C4-2B (cell line): ENCODE data around the gene TMEM151A.

Experiments
- H3K27ac ChIP-seq: fragments of 450-650 bp; 2 replicates; pipeline ENCODE4 v1.5.1; 2017
- ZFX ChIP-seq: fragments of 450-650 bp; IDR thresholded peaks from 2 replicates; pipeline ENCODE4 v1.6.1; 2017
- TF ChIP-seq, protein P1 (sequence below): fragments of 450-650 bp; conservative IDR thresholded peaks from 2 replicates; pipeline ENCODE4 v1.5.1; 2017; ENCODE audit warnings: mild to moderate bottlenecking

TMEM151A gene

GRCh38 chr11:66258473-66258893 is 33.2 kb upstream of the TMEM151A start:
- peak overlapping the region; percentile 79 for H3K27ac ChIP-seq
- no peak for TF ChIP-seq ZFX
- TF ChIP-seq, protein P1, sequence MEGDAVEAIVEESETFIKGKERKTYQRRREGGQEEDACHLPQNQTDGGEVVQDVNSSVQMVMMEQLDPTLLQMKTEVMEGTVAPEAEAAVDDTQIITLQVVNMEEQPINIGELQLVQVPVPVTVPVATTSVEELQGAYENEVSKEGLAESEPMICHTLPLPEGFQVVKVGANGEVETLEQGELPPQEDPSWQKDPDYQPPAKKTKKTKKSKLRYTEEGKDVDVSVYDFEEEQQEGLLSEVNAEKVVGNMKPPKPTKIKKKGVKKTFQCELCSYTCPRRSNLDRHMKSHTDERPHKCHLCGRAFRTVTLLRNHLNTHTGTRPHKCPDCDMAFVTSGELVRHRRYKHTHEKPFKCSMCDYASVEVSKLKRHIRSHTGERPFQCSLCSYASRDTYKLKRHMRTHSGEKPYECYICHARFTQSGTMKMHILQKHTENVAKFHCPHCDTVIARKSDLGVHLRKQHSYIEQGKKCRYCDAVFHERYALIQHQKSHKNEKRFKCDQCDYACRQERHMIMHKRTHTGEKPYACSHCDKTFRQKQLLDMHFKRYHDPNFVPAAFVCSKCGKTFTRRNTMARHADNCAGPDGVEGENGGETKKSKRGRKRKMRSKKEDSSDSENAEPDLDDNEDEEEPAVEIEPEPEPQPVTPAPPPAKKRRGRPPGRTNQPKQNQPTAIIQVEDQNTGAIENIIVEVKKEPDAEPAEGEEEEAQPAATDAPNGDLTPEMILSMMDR: peak; percentile 83

DNA sequence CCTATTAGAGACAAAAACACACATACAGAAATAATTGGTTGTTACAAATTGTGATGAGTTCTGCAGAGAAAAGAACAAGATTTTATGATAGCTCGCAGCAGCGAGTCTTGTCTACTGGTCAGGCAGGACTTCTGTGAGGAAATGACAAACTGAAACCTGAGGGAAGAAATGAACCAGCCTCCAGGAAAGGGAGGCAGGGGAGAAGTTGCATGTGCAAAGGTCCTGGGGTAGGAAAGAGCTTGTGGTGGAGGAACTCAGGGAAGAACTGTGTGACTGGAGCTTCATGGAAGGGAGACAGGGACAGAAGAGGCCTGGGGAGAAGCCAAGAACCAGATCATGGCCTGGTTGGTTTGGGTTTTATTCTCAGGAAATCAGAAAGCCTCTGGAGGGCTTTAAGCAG is 32.5 kb upstream of the TMEM151A start:
- no peak for TF ChIP-seq ZFX
- TF ChIP-seq, protein P1: no peak
- no peak overlapping the region for H3K27ac ChIP-seq

DNA sequence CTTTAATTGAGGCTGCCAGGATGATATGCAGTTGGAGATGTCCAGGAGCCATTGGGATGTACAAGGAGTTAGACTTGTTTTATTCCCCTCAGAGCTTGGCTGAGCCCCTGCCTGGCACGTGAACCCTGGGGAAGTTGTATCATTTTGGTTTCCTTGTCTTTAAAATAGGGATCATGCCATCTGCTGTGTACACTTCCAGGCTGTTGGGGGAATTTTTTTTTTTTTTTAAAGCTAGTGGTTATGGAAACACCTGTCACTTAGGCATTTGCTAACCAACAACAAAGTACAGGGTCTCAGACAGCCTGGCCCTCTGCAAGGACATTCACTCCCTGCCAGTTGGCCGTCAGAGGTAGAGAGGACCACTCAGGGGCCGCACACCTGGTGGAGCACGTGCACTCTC is 31.7 kb upstream of the TMEM151A start:
- no peak for TF ChIP-seq ZFX
- TF ChIP-seq, protein P1: no peak
- H3K27ac ChIP-seq: no peak overlapping the region

GRCh38 chr11:66261578-66261977 is 30.1 kb upstream of the TMEM151A start:
- TF ChIP-seq, protein P1: no peak
- TF ChIP-seq ZFX: no peak
- no peak overlapping the region for H3K27ac ChIP-seq

DNA sequence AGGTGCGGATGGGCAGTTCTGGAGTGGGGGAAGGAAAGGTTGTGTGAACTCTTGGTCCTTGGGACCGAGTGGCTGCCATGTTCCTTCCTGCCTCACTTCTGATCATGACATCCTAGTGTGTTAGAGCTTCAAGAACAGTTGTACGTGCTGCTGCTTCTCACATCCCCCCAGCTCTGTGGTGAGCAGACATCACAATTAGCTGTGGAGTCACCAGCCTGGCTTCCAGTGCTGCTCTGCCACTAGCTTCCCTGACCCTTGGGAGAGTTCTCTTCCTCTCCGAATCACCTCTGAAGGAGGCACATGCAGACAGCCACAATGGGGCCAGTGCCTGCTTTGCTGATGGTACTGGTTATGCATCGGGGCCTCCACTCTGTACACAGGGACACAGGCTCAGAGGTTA is 29.5 kb upstream of the TMEM151A start:
- TF ChIP-seq ZFX: no peak
- TF ChIP-seq, protein P1: no peak
- no peak overlapping the region for H3K27ac ChIP-seq

DNA sequence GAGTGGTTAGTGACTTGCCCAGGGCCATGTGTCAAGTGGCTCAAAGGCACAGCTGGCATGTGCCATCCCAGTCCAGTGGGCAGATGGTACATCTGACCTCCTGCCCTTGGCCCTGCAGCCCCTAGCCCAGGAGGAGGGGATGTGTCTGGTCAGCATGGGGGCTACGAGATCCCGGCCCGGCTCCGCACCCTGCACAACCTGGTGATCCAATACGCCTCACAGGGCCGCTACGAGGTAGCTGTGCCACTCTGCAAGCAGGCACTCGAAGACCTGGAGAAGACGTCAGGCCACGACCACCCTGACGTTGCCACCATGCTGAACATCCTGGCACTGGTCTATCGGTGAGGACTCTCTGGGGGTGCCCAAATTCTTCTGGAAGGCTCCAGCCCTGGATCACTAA is 29.0 kb upstream of the TMEM151A start:
- H3K27ac ChIP-seq: no peak overlapping the region
- no peak for TF ChIP-seq ZFX
- TF ChIP-seq, protein P1: no peak

DNA sequence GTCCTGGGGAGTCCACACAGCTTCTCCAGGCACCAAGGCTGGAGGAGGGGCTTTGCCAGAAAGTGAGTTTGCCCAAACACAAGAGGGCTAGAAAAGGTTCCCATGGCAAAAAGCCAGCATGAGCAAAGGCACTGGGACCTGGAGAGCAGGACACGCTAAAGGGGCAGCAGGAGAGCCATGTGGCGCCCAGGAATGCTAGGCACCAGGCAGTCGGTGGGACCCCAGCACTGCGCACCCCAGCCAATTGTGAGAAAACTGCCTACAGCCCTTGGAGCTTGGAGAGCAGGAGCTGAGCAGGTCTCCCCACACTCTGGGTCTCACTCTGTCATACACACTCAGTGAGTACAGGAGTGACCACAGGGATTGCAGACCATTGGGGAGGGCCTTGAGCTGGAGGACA is 28.5 kb upstream of the TMEM151A start:
- no peak for TF ChIP-seq ZFX
- TF ChIP-seq, protein P1: no peak
- H3K27ac ChIP-seq: no peak overlapping the region
